Measurements from ENCODE around the gene BCL7A.

Gene BCL7A

GRCh38 chr12:122063694-122064024 lies 42.0 kb downstream of the BCL7A start:
- Histone ChIP-seq H3K79me2 (ENCODE audit: insufficient read depth, low read length) (no peaks in the 10 kb centered on the region), H3K36me3 (ENCODE audit: insufficient read depth, low read length) (peaks cover 32% of the 10 kb centered on the region), H3K9ac (ENCODE audit: low read length) (no peak overlapping the region), H3K9me3 (ENCODE audit: low read length) (no peaks in the 10 kb centered on the region), H3K4me3 (ENCODE audit: low read depth, low read length, poor library complexity, severe bottlenecking) (peak overlapping the region; percentile 63), H4K20me1 (ENCODE audit: insufficient read depth, low read length) (no peaks in the 10 kb centered on the region), H3K4me2 (ENCODE audit: low read length) (peak overlapping the region; percentile 69), H3K27me3 (ENCODE audit: insufficient read depth, low read length) (no peaks in the 10 kb centered on the region), H3K4me1 (ENCODE audit: insufficient read depth, low read length, severe bottlenecking) (peaks cover 54% of the 10 kb centered on the region), H3K27ac (ENCODE audit: low read depth, low read length, poor library complexity, severe bottlenecking) (peak overlapping the region; percentile 63), H2AFZ (ENCODE audit: low read length) (no peak overlapping the region), H3K9me2 (ENCODE audit: low read depth, low read length) (no peaks in the 10 kb centered on the region), H3F3A (ENCODE audit: insufficient read depth, low read length) (0 out of 2 replicates have a peak, but pooled peaks cover 8% of the 10 kb centered on the region)
- TF ChIP-seq EZH2 (IDR thresholded peaks at IDR 0.05; ENCODE audit: borderline replicate concordance, low read length) (no peak), CTCF (IDR thresholded peaks at IDR 0.05; ENCODE audit: low read length) (no peak)

- H3F3A ChIP-seq (ENCODE audit: insufficient read depth, low read length), result 0 out of 2 replicates have a peak, but pooled peaks cover 8% of the 10 kb centered on the region
- peak overlapping the region; percentile 59 for H3K9ac ChIP-seq (ENCODE audit: low read length)
- H3K9me3 ChIP-seq (ENCODE audit: low read length), result no peaks in the 10 kb centered on the region
- peak overlapping the region; percentile 63 for H3K4me3 ChIP-seq (ENCODE audit: low read depth, low read length, poor library complexity, severe bottlenecking)
- no peaks in the 10 kb centered on the region for H4K20me1 ChIP-seq (ENCODE audit: insufficient read depth, low read length)
- H3K9me2 ChIP-seq (ENCODE audit: low read depth, low read length), result no peaks in the 10 kb centered on the region
- H2AFZ ChIP-seq (ENCODE audit: low read length), result no peak overlapping the region
- H3K79me2 ChIP-seq (ENCODE audit: insufficient read depth, low read length), result no peaks in the 10 kb centered on the region
- H3K27me3 ChIP-seq (ENCODE audit: insufficient read depth, low read length), result no peaks in the 10 kb centered on the region
- peaks cover 55% of the 10 kb centered on the region for H3K4me1 ChIP-seq (ENCODE audit: insufficient read depth, low read length, severe bottlenecking)
- peaks cover 27% of the 10 kb centered on the region for H3K36me3 ChIP-seq (ENCODE audit: insufficient read depth, low read length)
- H3K4me2 ChIP-seq (ENCODE audit: low read length), result peak overlapping the region; percentile 69
- TF ChIP-seq CTCF (IDR thresholded peaks at IDR 0.05; ENCODE audit: low read length) (peak; percentile 64), EZH2 (IDR thresholded peaks at IDR 0.05; ENCODE audit: borderline replicate concordance, low read length) (no peak)
- H3K27ac ChIP-seq (ENCODE audit: low read depth, low read length, poor library complexity, severe bottlenecking), result peak overlapping the region; percentile 63
These were observed 42.5 kb downstream of the BCL7A start for GRCh38 chr12:122064025-122064777.

- H3K9me3 ChIP-seq (ENCODE audit: low read length), result no peaks in the 10 kb centered on the region
- H3K9me2 ChIP-seq (ENCODE audit: low read depth, low read length), result no peaks in the 10 kb centered on the region
- no peaks in the 10 kb centered on the region for H3K27me3 ChIP-seq (ENCODE audit: insufficient read depth, low read length)
- H2AFZ ChIP-seq (ENCODE audit: low read length), result no peak overlapping the region
- H4K20me1 ChIP-seq (ENCODE audit: insufficient read depth, low read length), result no peaks in the 10 kb centered on the region
- no peak for TF ChIP-seq CTCF (IDR thresholded peaks at IDR 0.05; ENCODE audit: low read length)
- TF ChIP-seq EZH2 (IDR thresholded peaks at IDR 0.05; ENCODE audit: borderline replicate concordance, low read length), result no peak
- H3K4me1 ChIP-seq (ENCODE audit: insufficient read depth, low read length, severe bottlenecking), result peaks cover 55% of the 10 kb centered on the region
- peak overlapping the region; percentile 49 for H3K27ac ChIP-seq (ENCODE audit: low read depth, low read length, poor library complexity, severe bottlenecking)
- H3F3A ChIP-seq (ENCODE audit: insufficient read depth, low read length), result 0 out of 2 replicates have a peak, but pooled peaks cover 8% of the 10 kb centered on the region
- peak overlapping the region; percentile 59 for H3K9ac ChIP-seq (ENCODE audit: low read length)
- H3K36me3 ChIP-seq (ENCODE audit: insufficient read depth, low read length), result peaks cover 19% of the 10 kb centered on the region
- H3K4me2 ChIP-seq (ENCODE audit: low read length), result peak overlapping the region; percentile 69
- H3K79me2 ChIP-seq (ENCODE audit: insufficient read depth, low read length), result no peaks in the 10 kb centered on the region
- H3K4me3 ChIP-seq (ENCODE audit: low read depth, low read length, poor library complexity, severe bottlenecking), result peak overlapping the region; percentile 63
These were observed 43.3 kb downstream of the BCL7A start for GRCh38 chr12:122064780-122065588.

Data from OCI-LY1 (cell line).